Thoracic aorta (tissue), 2 donors: ENCODE measurements around the gene LGI4. TPM values are rescaled to one million over a fixed set of nuclear protein-coding genes. Genes with fewer than 3 reads are reported as not detected.

Experiments used
- ATAC-seq: fragments of 150-250 bp; one replicate; pipeline ENCODE4 v1.8.0; 2017; ENCODE audit warnings: low read depth; ENCODE audit not compliant: insufficient number of reproducible peaks, low FRiP score
- DNase-seq: peaks from one replicate; pipeline ENCODE4 v3.0.0-alpha.2; 2020; ENCODE audit warnings: low spot score
- H3K27ac ChIP-seq, 2 donors: fragments of 200-600 bp; sonication (generic); 1 replicate in 1 of 2; 2 replicates in 1 of 2; pipeline ENCODE4 v1.5.1; 2016; ENCODE audit warnings: mild to moderate bottlenecking in 2 of 2, moderate library complexity in 2 of 2
- H3K27me3 ChIP-seq: fragments of 200-600 bp; sonication (generic); replicated peaks from 2 replicates; pipeline ENCODE4 v1.6.0; 2016; ENCODE audit warnings: mild to moderate bottlenecking; ENCODE audit not compliant: insufficient read depth
- H3K36me3 ChIP-seq: fragments of 200-600 bp; sonication (generic); one replicate; pipeline ENCODE4 v1.5.1; 2016
- H3K4me1 ChIP-seq, 2 donors: fragments of 200-600 bp; sonication (generic); 1 replicate in 1 of 2; 2 replicates in 1 of 2; pipeline versions ENCODE4 v1.5.1 to v1.6.0; 2016; ENCODE audit warnings: low read depth in 2 of 2, mild to moderate bottlenecking in 1 of 2; ENCODE audit not compliant: control insufficient read depth in 1 of 2
- H3K4me3 ChIP-seq: fragments of 200-600 bp; sonication (generic); 2 replicates; pipeline ENCODE4 v1.5.1; 2016; ENCODE audit warnings: mild to moderate bottlenecking
- H3K9me3 ChIP-seq: fragments of 200-600 bp; sonication (generic); 2 replicates; pipeline ENCODE4 v1.5.1; 2016
- total RNA-seq, 2 donors: library from RNA; depleted of rRNA; stranded (reverse); fragments of >200 nt; gene quantifications; one replicate each; pipeline versions ENCODE4 v1.1.0 to v1.2.3, GENCODE V29; 2016
- TF ChIP-seq, protein P1 (sequence below): fragments of 200-600 bp; sonication (generic); IDR thresholded peaks from one replicate; pipeline ENCODE4 v1.5.1; 2019; ENCODE audit warnings: antibody characterized with exemption

Gene LGI4
- total RNA-seq, 2 donors from 2014 or later = 7.9 to 17.4 TPM

DNA sequence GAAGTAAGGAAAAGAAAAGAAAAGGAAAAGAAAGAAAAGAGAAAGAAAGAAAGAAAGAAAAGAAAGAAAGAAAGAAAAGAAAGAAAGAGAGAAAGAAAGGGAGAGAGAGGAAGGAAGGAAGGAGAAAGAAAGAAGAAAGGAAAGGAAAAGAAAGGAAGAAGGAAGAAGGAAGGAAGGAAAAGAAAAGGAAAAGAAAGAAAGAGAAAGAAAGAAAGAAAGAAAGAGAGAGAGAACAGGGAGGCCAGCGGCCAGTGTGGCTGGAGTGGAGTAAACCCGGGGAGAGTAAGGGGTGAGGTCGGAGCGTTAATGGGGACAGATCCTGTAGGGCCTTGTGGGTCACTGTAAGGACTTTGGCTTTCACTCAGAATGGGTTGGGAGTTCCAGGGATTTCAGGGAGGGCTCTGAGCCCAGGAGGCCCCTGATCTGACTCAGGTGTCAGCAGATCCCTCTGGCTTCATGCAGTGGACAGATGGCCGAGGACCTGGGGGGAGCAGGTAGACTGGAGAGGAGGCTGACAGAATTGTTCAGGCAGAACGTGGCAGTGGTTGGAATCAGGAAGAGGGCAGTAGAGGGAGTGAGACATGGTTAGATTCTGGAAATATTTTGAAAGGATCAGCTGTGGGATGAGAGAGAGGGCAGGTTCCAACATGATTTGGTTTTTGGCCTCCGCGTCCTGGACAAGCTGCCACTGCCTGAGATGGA, 39.0 kb downstream of the LGI4 start:
- no peaks in the 10 kb centered on the region for H3K9me3 ChIP-seq
- no peak overlapping the region for H3K4me3 ChIP-seq
- no peak for DNase-seq
- TF ChIP-seq, protein P1, sequence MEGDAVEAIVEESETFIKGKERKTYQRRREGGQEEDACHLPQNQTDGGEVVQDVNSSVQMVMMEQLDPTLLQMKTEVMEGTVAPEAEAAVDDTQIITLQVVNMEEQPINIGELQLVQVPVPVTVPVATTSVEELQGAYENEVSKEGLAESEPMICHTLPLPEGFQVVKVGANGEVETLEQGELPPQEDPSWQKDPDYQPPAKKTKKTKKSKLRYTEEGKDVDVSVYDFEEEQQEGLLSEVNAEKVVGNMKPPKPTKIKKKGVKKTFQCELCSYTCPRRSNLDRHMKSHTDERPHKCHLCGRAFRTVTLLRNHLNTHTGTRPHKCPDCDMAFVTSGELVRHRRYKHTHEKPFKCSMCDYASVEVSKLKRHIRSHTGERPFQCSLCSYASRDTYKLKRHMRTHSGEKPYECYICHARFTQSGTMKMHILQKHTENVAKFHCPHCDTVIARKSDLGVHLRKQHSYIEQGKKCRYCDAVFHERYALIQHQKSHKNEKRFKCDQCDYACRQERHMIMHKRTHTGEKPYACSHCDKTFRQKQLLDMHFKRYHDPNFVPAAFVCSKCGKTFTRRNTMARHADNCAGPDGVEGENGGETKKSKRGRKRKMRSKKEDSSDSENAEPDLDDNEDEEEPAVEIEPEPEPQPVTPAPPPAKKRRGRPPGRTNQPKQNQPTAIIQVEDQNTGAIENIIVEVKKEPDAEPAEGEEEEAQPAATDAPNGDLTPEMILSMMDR = no peak
- ATAC-seq = no peak
- peaks cover 0 to 3% of the 10 kb centered on the region in 2 donors for H3K4me1 ChIP-seq
- no peak overlapping the region for H3K27ac ChIP-seq
- no peaks in the 10 kb centered on the region for H3K36me3 ChIP-seq
- no peaks in the 10 kb centered on the region for H3K27me3 ChIP-seq

- no peak for ATAC-seq
- Histone ChIP-seq H3K27me3 (no peaks in the 10 kb centered on the region), H3K4me1 (peaks cover 0 to 5% of the 10 kb centered on the region in 2 donors), H3K27ac (no peak overlapping the region), H3K36me3 (no peaks in the 10 kb centered on the region), H3K9me3 (no peaks in the 10 kb centered on the region), H3K4me3 (no peak overlapping the region)
- TF ChIP-seq, protein P1 = no peak
- DNase-seq = no peak
Measured at GRCh38 chr19:35094656-35095055, 40.2 kb downstream of the LGI4 start.

DNA sequence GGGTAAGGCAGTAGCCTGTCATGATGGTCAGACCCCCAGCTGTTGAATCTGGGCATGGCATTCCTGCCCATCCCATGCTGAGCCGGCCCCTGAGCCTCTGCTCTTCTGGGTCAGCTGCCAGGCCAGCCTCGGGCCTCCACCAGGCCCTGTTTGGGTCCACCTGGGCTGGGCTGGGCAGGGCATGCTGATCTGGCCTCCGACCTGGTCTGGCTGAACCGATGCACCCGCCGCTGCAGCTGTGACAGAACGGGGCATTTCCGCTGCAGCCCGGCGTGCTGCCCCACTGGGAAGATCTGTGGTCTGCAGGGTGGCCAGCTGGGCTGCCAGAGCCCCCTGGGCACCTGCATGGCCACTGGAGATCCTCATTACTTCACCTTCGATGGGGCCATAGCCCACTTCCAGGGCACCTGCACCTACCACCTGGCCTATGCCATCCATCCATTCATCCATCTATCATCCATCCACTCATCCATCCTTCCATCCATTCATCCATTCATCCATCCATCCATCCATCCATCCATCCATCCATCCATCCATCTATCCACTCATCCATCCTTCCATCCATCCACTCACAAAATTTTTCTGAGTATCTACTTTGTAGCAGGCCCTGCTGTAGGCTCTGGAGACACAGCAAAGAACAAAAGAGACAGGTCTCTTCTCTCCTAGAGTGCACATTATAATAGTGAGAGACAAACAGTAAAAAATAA, 40.8 kb downstream of the LGI4 start:
- no peaks in the 10 kb centered on the region for H3K9me3 ChIP-seq
- H3K27me3 ChIP-seq = no peaks in the 10 kb centered on the region
- peaks cover 0 to 5% of the 10 kb centered on the region in 2 donors for H3K4me1 ChIP-seq
- TF ChIP-seq, protein P1 = no peak
- DNase-seq (no peak), ATAC-seq (no peak)
- no peaks in the 10 kb centered on the region for H3K36me3 ChIP-seq
- H3K4me3 ChIP-seq = no peak overlapping the region
- H3K27ac ChIP-seq = no peak overlapping the region

GRCh38 chr19:35093430-35093829, 41.4 kb downstream of the LGI4 start:
- DNase-seq (no peak), ATAC-seq (no peak)
- Histone ChIP-seq H3K27me3 (no peaks in the 10 kb centered on the region), H3K36me3 (no peaks in the 10 kb centered on the region), H3K27ac (no peak overlapping the region), H3K9me3 (no peaks in the 10 kb centered on the region), H3K4me3 (no peak overlapping the region), H3K4me1 (peaks cover 0 to 5% of the 10 kb centered on the region in 2 donors)
- TF ChIP-seq, protein P1 = no peak

GRCh38 chr19:35090506-35091214, 44.2 kb downstream of the LGI4 start:
- H3K4me1 ChIP-seq = peaks cover 0 to 5% of the 10 kb centered on the region in 2 donors
- TF ChIP-seq, protein P1 = peak; percentile 56
- no peak overlapping the region for H3K4me3 ChIP-seq
- DNase-seq (no peak), ATAC-seq (no peak)
- no peaks in the 10 kb centered on the region for H3K27me3 ChIP-seq
- no peaks in the 10 kb centered on the region for H3K36me3 ChIP-seq
- no peak overlapping the region for H3K27ac ChIP-seq
- no peaks in the 10 kb centered on the region for H3K9me3 ChIP-seq
